OCI-LY7 (cell line): ENCODE data around the gene PTPRS. TPM values are rescaled to one million over a fixed set of nuclear protein-coding genes. Genes with fewer than 3 reads are reported as not detected.
"Not testable (repeated sequence)": the region's sequence is repeated elsewhere in the genome, so short reads cannot be mapped to it uniquely, and the experiment has no call there.

ENCODE experiments used
- BruUV-seq: library from RNA; stranded (reverse); fragments of 400-500 nt; replicated peaks from 2 replicates; lab custom pipeline; 2021; lab: Mats Ljungman, UMichigan
- CTCF ChIA-PET: fragments of 300-600 bp; sonication (Branson Sonifier 250); formaldehyde crosslinking; loops from one replicate; lab custom pipeline; 2022; ENCODE audit warnings: antibody characterized with exemption; ENCODE audit not compliant: unreplicated experiment; lab: Charles Lee
- POLR2A ChIA-PET: fragments of 300-600 bp; sonication (Branson Sonifier 250); formaldehyde crosslinking; loops from one replicate; lab custom pipeline; 2022; ENCODE audit warnings: antibody characterized with exemption; lab: Charles Lee
- DNase-seq: peaks from one replicate; pipeline ENCODE4 v3.0.0-alpha.2; 2015; ENCODE audit warnings: low spot score
- H2AFZ ChIP-seq: fragments of 200-600 bp; sonication (generic), shearing (Covaris generic); 2 replicates; pipeline ENCODE4 v1.6.1; 2014; ENCODE audit warnings: mild to moderate bottlenecking, antibody characterized with exemption, low read length, moderate library complexity
- H3K27ac ChIP-seq: fragments of 200-600 bp; sonication (generic); 2 replicates; pipeline ENCODE4 v1.5.1; 2014; ENCODE audit warnings: mixed run types, low read depth, mild to moderate bottlenecking, moderate library complexity, low read length, inconsistent platforms; ENCODE audit not compliant: poor library complexity, severe bottlenecking
- H3K36me3 ChIP-seq: fragments of 200-600 bp; sonication (generic); 2 replicates; pipeline ENCODE4 v1.6.1; 2014; ENCODE audit warnings: mild to moderate bottlenecking, antibody characterized with exemption, low read length, moderate library complexity, mixed read lengths; ENCODE audit not compliant: insufficient read depth
- H3K4me1 ChIP-seq: fragments of 200-600 bp; sonication (generic); 2 replicates; pipeline ENCODE4 v1.5.1; 2014; ENCODE audit warnings: mild to moderate bottlenecking, low read length; ENCODE audit not compliant: insufficient read depth, poor library complexity, severe bottlenecking
- H3K4me2 ChIP-seq: fragments of 200-600 bp; sonication (generic); 2 replicates; pipeline ENCODE4 v1.6.1; 2014; ENCODE audit warnings: mild to moderate bottlenecking, low read length
- H3K4me3 ChIP-seq: fragments of 200-600 bp; sonication (generic); 2 replicates; pipeline ENCODE4 v1.5.1; 2014; ENCODE audit warnings: mild to moderate bottlenecking, low read depth, low read length; ENCODE audit not compliant: poor library complexity, severe bottlenecking
- H3K79me2 ChIP-seq: fragments of 200-600 bp; sonication (generic); 2 replicates; pipeline ENCODE4 v1.6.1; 2016; ENCODE audit warnings: low read depth, mild to moderate bottlenecking, low read length, moderate library complexity, mixed read lengths; ENCODE audit not compliant: insufficient read depth
- H3K9me2 ChIP-seq: fragments of 200-600 bp; sonication (generic); 2 replicates; pipeline ENCODE4 v1.6.1; 2016; ENCODE audit warnings: mild to moderate bottlenecking, low read length, mixed read lengths; ENCODE audit not compliant: insufficient read depth
- H3K9me3 ChIP-seq: fragments of 200-600 bp; sonication (generic); 2 replicates; pipeline ENCODE4 v1.6.1; 2014; ENCODE audit warnings: mild to moderate bottlenecking, mixed run types, low read length, mixed read lengths
- H4K20me1 ChIP-seq: fragments of 200-600 bp; sonication (generic); 2 replicates; pipeline ENCODE4 v1.6.1; 2014; ENCODE audit warnings: mild to moderate bottlenecking, antibody characterized with exemption, low read length, moderate library complexity, mixed read lengths; ENCODE audit not compliant: insufficient read depth
- CTCF ChIP-seq: fragments of 200-600 bp; sonication (generic); conservative IDR thresholded peaks from 2 replicates; pipeline ENCODE4 v1.5.1; 2014; ENCODE audit warnings: mild to moderate bottlenecking, antibody characterized with exemption, low read length, moderate library complexity, mixed read lengths
- EZH2phosphoT487 ChIP-seq: fragments of 200-600 bp; sonication (generic); IDR thresholded peaks from 2 replicates; pipeline ENCODE4 v1.6.1; 2018; ENCODE audit warnings: low read depth, borderline replicate concordance, mild to moderate bottlenecking, mixed run types, antibody characterized with exemption, low read length, moderate library complexity, mixed read lengths
- intact Hi-C: fragments of 100-400 bp; cut with micrococcal nuclease; formaldehyde crosslinking; loops from one replicate; pipeline ENCODE4 v1.10.0; 2022; ENCODE audit not compliant: unreplicated experiment
- total RNA-seq, 2 experiments: library from RNA; depleted of rRNA in 1 of 2; stranded (reverse); fragments of >200 nt in 1 of 2; shearing (Covaris generic) in 1 of 2; gene quantifications; 2 replicates each; pipeline ENCODE4 v1.2.3, GENCODE V29; 2014 to 2022

The PTPRS gene
- total RNA-seq, 2 experiments from 2014 or later, result 48.5 to 88.7 TPM

DNA sequence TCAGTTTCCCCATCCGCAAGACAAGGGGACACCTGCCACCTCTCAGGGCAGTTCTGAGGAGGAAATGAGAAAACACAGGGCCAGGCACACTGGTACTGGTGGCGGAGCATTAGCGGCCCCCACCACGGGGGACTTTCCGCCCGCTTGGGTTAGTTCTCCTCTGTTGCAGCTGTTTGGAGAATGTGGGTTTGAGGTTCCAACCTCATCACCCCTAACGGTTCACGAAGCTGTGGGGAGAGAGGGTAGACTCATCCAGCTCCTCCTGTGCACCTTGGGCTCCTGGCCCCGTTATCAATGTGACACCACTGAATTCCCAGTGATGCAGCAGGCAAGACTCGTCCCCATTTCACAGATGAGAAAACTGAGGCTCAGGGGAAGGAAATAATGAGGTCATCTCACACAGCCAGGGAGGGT is 10.3 kb downstream of the PTPRS start:
- ChIA-PET POLR2A (no interaction called here), CTCF (no interaction called here)
- Histone ChIP-seq H4K20me1 (no peaks in the 10 kb centered on the region; the same call in 1 of the 2 replicates), H3K79me2 (no peaks in the 10 kb centered on the region), H3K4me1 (peaks cover 11% of the 10 kb centered on the region), H3K36me3 (no peaks in the 10 kb centered on the region), H3K4me3 (no peak overlapping the region), H3K9me3 (no peaks in the 10 kb centered on the region), H2AFZ (no peak overlapping the region), H3K9me2 (no peaks in the 10 kb centered on the region), H3K27ac (no peak overlapping the region), H3K4me2 (no peak overlapping the region)
- no peak for DNase-seq
- BruUV-seq, result no TSS peak
- TF ChIP-seq CTCF (no peak), EZH2phosphoT487 (no peak)
- intact Hi-C loops, result no loop called here

GRCh38 chr19:5329141-5329540 is 11.5 kb downstream of the PTPRS start:
- Histone ChIP-seq H3K4me1 (peaks cover 7% of the 10 kb centered on the region), H3K36me3 (no peaks in the 10 kb centered on the region), H4K20me1 (no peaks in the 10 kb centered on the region), H2AFZ (no peak overlapping the region), H3K9me2 (no peaks in the 10 kb centered on the region), H3K79me2 (no peaks in the 10 kb centered on the region), H3K4me2 (no peak overlapping the region), H3K4me3 (no peak overlapping the region), H3K27ac (no peak overlapping the region), H3K9me3 (peaks cover 5% of the 10 kb centered on the region; the same call in 1 of the 2 replicates)
- ChIA-PET CTCF (no interaction called here), POLR2A (interaction anchor here (0.6 kb wide), 2 partner anchors 52 to 146 kb away, joined by 3 read pairs; no protein-coding TSS in a partner anchor)
- no peak for DNase-seq
- intact Hi-C loops, result no loop called here
- TF ChIP-seq CTCF (no peak), EZH2phosphoT487 (no peak)
- no TSS peak for BruUV-seq

- H3K9me2 ChIP-seq, H3K36me3 ChIP-seq, H3K79me2 ChIP-seq, H3K9me3 ChIP-seq, POLR2A ChIA-PET, H2AFZ ChIP-seq, H3K27ac ChIP-seq, DNase-seq, intact Hi-C loops, H4K20me1 ChIP-seq, H3K4me1 ChIP-seq, CTCF ChIA-PET, H3K4me2 ChIP-seq, H3K4me3 ChIP-seq, BruUV-seq: not testable (repeated sequence)
Observed at GRCh38 chr19:5328407-5328806, 12.2 kb downstream of the PTPRS start.
